Skin epidermis (tissue), 12 donors: Measurements from ENCODE around the gene ESRP2.

ENCODE experiments used
- H3K27ac ChIP-seq, 21 experiments: fragments of 200-600 bp; sonication (generic) in 11 of 21; one replicate each; pipeline ENCODE4 v1.5.0; 2020; ENCODE audit warnings: mild to moderate bottlenecking in 3 of 21, inconsistent platforms in 2 of 21, moderate library complexity in 2 of 21
- H3K4me3 ChIP-seq, 7 experiments: fragments of 200-600 bp; sonication (generic) in 2 of 7; one replicate each; pipeline ENCODE4 v1.5.0; 2020; ENCODE audit warnings: inconsistent platforms in 2 of 7, mild to moderate bottlenecking in 2 of 7, moderate library complexity in 1 of 7

The ESRP2 gene

DNA sequence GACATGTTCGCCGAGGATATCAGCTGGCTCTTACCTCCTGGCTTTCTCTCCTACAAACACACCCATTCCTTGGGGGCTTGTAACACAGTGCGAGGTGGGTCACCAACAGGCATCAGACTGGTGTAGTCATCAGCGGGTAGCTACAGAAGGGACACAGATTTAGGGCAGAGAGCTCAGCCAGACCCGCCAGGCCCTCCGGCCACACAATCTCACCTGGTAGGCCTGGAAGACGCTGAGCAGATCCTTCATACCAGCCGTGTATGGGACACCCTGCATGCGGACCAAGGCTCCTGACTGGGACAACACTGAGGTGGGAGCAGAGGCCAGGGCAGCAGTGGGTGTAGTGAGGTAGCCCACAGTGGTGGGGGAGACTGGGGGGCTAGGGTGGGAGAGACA, 5.8 kb downstream of the ESRP2 start:
- Histone ChIP-seq H3K4me3 (no peak overlapping the region), H3K27ac (no peak overlapping the region)

DNA sequence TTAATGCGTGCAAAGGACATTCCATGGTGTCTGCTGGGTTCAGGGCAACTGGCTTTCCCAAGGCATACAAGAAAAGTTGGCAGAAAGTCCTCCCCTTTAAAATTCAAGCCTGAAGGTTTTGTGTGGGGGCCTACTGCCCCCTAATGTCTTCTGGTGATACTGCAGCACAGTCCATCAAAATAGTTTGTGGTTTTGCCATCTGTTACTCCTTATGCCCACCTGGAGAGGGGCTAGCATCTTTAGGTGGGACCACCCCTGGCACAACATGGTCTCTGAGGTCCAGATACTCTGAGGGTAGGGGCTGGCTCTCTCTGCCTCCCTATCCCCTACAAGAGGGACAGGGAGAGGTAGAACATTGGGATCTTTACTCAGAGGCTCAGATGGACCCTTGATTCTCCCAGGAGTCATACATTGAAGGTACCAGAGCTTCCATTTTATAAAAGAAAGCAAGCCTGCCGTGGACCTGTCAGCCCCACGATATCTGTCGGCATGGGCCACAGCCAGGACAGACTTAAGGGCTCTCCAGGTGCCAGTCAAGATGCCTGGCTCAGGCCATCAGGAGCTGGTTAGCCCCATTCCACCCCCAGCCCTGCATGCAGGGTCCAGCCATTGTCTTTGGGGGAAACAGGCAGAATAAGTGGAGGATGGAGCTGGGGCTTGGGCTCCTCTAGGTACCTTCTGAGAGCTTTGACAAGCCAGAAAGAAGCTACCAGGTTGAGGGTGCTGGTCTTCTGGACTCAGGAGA, 6.3 kb downstream of the ESRP2 start:
- Histone ChIP-seq H3K27ac (no peak overlapping the region), H3K4me3 (no peak overlapping the region)

- peak overlapping the region in 2 of 21 experiments; percentile 4 to 24 for H3K27ac ChIP-seq
These were observed 7.3 kb downstream of the ESRP2 start for GRCh38 chr16:68228652-68229051.

GRCh38 chr16:68227850-68228553, 7.9 kb downstream of the ESRP2 start:
- Histone ChIP-seq H3K4me3 (no peak overlapping the region), H3K27ac (peak overlapping the region in 5 of 21 experiments; percentile 4 to 37 (median 16))

More at GRCh38 chr16:68228652-68229051, 7.3 kb downstream of the ESRP2 start:
- H3K4me3 ChIP-seq, result no peak overlapping the region

DNA sequence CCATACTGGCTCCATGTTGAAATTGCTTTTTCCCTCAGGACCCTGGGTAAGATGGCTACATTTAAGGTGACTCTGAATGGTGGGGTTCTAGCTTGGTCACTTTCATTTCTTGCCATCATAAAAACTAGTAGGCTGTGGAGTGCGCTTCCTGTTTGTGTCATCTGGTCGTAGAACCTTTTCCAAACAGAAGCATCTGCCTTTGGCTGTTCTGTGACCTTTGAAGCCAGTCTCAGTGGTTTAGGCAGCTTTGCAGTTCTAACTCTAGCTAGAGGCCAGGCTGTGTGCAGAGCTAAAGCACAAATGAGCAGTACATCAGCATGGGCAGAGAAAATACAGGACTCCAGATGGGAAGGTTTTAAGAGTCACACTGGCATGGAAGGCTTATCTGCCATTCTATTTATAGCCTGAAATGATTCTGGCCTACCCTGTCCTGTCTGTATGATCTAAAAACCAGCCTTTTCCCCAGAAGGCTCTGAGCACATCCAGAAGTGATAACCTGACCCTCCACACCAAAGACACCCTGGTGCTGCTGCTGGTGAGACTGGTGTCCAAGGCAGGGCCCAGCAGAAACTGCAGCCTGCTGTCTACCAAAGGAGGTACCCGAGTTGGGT, 8.6 kb downstream of the ESRP2 start:
- Histone ChIP-seq H3K4me3 (no peak overlapping the region), H3K27ac (peak overlapping the region in 5 of 21 experiments; percentile 15 to 37 (median 18))

DNA sequence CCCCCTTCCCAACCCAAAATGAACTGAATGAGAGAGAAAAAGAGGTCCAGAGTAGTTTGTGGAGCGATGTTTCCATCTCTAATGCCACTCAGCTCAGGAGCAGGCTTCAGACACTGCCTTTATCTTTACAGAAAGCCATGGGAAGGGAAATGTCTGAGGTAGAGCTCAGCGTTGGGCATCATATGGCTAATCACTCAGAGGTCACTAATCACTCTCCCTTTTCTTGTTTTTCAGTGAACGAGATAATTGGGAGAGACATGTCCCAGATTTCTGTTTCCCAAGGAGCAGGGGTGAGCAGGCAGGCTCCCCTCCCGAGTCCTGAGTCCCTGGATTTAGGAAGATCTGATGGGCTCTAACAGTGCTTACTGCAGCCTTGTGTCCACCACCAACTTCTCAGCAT, 9.8 kb downstream of the ESRP2 start:
- no peak overlapping the region for H3K27ac ChIP-seq
- no peak overlapping the region for H3K4me3 ChIP-seq

DNA sequence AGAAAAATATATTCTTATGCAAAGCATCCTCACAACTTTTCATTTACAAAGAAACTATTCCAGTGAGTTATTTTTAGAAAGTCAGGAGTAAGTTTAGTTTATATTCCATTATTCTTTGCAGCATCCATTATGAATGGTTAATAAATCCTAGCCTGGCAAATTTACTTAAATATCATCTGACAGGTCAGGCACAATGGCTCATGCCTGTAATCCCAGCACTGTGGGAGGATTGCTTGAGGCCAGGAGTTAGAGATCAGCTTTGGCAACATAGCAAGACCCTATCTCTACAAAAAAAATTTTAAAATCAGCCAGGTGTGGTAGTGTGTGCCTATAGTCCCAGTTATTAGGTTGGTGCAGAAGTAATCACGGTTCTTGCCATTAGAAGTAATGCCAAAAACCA, 12.9 kb downstream of the ESRP2 start:
- Histone ChIP-seq H3K27ac (no peak overlapping the region), H3K4me3 (no peak overlapping the region)

GRCh38 chr16:68219725-68220351, 16.1 kb downstream of the ESRP2 start:
- H3K27ac ChIP-seq, result no peak overlapping the region
- no peak overlapping the region for H3K4me3 ChIP-seq

GRCh38 chr16:68217506-68217905, 18.4 kb downstream of the ESRP2 start:
- Histone ChIP-seq H3K27ac (no peak overlapping the region), H3K4me3 (no peak overlapping the region)

GRCh38 chr16:68216240-68216639, 19.7 kb downstream of the ESRP2 start:
- Histone ChIP-seq H3K4me3 (no peak overlapping the region), H3K27ac (no peak overlapping the region)

DNA sequence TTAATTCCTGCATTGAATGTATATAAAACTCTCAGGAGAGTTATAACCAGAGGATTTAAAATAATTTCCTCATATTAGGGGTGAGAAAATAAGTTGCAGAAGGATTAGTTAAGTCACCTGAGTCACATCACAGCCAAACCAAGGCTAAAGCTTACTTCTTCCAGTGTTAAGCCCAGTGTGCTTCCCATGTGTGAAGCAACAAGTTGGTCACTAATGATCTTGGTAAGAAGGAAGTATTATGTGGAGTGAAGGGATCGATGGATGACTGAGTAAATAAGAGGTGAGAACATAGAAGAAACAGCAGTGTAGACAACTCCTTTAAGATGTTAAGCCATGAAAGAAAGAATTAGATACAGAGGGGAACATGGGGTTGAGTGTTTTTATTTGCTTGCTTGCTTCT, 20.6 kb downstream of the ESRP2 start:
- Histone ChIP-seq H3K4me3 (no peak overlapping the region), H3K27ac (no peak overlapping the region)

- Histone ChIP-seq H3K4me3 (no peak overlapping the region), H3K27ac (peak overlapping the region in 2 of 21 experiments; percentile 5 to 42)
These were observed 21.2 kb downstream of the ESRP2 start for GRCh38 chr16:68214726-68215125.

GRCh38 chr16:68206245-68206644, 29.7 kb downstream of the ESRP2 start:
- H3K4me3 ChIP-seq, result no peak overlapping the region
- no peak overlapping the region for H3K27ac ChIP-seq

DNA sequence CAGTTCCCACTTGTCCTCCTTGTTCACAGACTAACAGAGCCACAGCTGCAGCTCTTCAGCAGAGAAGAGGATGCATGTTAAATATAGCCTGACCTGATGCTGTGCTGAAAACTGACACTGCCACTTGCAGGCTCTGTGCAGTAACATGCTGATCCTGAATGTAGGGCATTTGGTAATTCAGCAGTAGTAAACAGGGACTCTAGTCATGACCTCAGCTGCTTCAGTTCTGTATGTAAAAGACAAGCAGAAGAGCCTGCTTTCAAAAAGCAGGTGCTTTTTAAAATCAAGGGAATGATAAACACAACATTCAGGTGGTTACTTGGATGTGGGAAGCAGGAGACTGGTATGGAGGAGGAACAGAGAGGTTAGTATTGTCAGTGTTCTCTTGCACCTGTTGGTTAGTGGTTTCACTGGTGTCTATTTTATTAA, 33.8 kb downstream of the ESRP2 start:
- Histone ChIP-seq H3K27ac (no peak overlapping the region), H3K4me3 (no peak overlapping the region)

DNA sequence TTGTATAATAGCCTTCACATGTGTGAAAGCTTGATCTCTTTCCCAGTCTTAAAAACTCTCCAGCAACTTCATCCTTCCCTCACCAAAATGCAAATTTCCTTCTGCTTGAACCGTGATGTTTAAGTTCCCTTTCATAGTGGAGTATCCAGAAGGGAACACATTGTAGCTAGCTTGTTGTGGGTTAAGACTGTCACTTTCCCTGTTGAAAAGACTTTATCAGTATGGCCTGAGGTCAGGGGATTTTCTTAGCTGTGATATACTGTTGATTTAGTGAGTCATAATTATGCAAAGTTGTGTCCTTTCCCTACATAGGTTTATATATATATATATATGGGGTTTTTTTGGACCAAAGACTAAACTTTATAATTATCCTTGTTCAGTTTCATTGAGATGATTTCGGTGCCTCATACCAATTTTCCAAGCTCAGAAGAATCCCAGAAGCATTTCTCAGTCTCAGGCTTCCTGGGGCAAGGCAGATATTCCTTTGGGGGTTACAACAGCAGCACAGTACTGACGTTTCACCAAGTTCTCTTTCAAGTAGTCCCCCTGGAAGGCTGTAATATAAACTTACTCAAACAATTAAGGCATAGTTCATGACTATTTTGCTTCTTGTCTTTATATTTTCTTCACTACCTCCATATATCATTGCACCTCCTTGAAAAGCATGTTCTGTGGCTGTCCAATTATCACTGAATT, 35.7 kb downstream of the ESRP2 start:
- H3K4me3 ChIP-seq, result no peak overlapping the region
- H3K27ac ChIP-seq, result no peak overlapping the region

DNA sequence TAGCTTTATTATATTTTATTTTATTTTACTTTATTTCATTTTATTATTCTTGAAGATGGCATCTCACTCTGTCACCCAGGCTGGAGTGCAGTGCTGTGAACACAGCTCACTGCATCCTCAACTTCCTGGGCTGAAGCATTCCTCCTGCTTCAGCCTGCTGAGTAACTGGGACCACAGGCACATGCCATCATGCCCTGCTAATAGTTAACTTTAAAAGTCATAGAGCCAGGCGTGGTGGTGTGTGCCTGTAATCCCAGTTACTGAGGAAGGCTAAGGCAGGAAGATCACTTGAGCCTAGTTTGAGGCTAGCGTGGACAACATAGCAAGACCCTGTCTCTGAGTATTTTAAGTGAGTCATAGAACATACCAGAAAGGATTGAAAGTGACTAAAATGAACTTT, 38.7 kb downstream of the ESRP2 start:
- H3K4me3 ChIP-seq, result no peak overlapping the region
- H3K27ac ChIP-seq, result no peak overlapping the region

- H3K4me3 ChIP-seq, result no peak overlapping the region
- no peak overlapping the region for H3K27ac ChIP-seq
These were observed 41.7 kb downstream of the ESRP2 start for GRCh38 chr16:68194251-68194650.

GRCh38 chr16:68190736-68191510, 45.0 kb downstream of the ESRP2 start:
- Histone ChIP-seq H3K27ac (no peak overlapping the region), H3K4me3 (no peak overlapping the region)

GRCh38 chr16:68190081-68190480, 45.8 kb downstream of the ESRP2 start:
- peak overlapping the region in 1 of 21 experiments; percentile 44 for H3K27ac ChIP-seq

More at GRCh38 chr16:68190081-68190480, 45.8 kb downstream of the ESRP2 start:
- no peak overlapping the region for H3K4me3 ChIP-seq
